ENCODE data around the gene SLC25A52. TPM values are rescaled to one million over a fixed set of nuclear protein-coding genes. Genes with fewer than 3 reads are reported as not detected.

The SLC25A52 gene
- total and polyA plus RNA-seq, 9 of the 15 experiments (the other 6 are each of a cell fraction or from before 2014, with no cell fraction given): not detected

GRCh38 chr18:31776093-31776492 lies 15.4 kb upstream of the SLC25A52 start (continued):
- TF ChIP-seq ZNF609 (CRISPR knock-in tag; IDR thresholded peaks at IDR 0.05; ENCODE audit: borderline replicate concordance): no peak

- no peak overlapping the region for H3K9ac ChIP-seq (ENCODE audit: insufficient read depth in 1 of 2, low read depth in 2 of 2, low read length in 2 of 2)
- ChIA-PET CTCF (ENCODE audit: low intra/inter-chr PET ratio) (no interaction called here), POLR2A (no interaction called here)
- peaks cover 5 to 12% of the 10 kb centered on the region in 2 experiments for H3K27me3 ChIP-seq (ENCODE audit: control insufficient read depth in 2 of 2, insufficient read depth in 2 of 2, low read length in 2 of 2)
- no peaks in the 10 kb centered on the region for H3K4me1 ChIP-seq (replicated peaks in 1 of 2; ENCODE audit: control insufficient read depth in 2 of 2, insufficient read depth in 2 of 2, low read length in 2 of 2)
- intact Hi-C loops (cut with micrococcal nuclease): no loop called here
- H3K4me3 ChIP-seq: no peak overlapping the region
- in situ Hi-C loops (cut with MboI): no loop called here
- no peak overlapping the region for H3K27ac ChIP-seq (ENCODE audit: extremely low read depth, low read depth, low read length)
- peak; percentile 12; the same call in 1 of the 2 replicates for TF ChIP-seq RFX1 (IDR thresholded peaks at IDR 0.05)
- TF ChIP-seq SNIP1 (IDR thresholded peaks at IDR 0.05; ENCODE audit: low read depth): no peak
- H3K9me1 ChIP-seq (ENCODE audit: control insufficient read depth, insufficient read depth, low read length): no peaks in the 10 kb centered on the region
- no peak overlapping the region for H2AFZ ChIP-seq (ENCODE audit: low read depth, low read length)
- no peaks in the 10 kb centered on the region for H3K9me3 ChIP-seq (replicated peaks; ENCODE audit: control insufficient read depth, insufficient read depth, low read depth, low read length)
- H3K79me2 ChIP-seq (ENCODE audit: control insufficient read depth, insufficient read depth, low read length): no peaks in the 10 kb centered on the region
- 5% methylated on average over 5 of the region's 5 CpGs for WGBS (ENCODE audit: insufficient coverage, low coverage, missing lambda C conversion rate)
- ATAC-seq (peak; percentile 25; the same call in 1 of the 3 replicates), FAIRE-seq (no peak), DNase-seq (ENCODE audit: extremely low read depth in 1 of 4, low spot score in 3 of 4) (no peak)
- H4K20me1 ChIP-seq (replicated peaks; ENCODE audit: control insufficient read depth, insufficient read depth, low read length): no peaks in the 10 kb centered on the region
- no peak overlapping the region for H3K4me2 ChIP-seq (ENCODE audit: insufficient read depth, low read length)
- no TSS peak for BruUV-seq (replicated peaks)
- no peaks in the 10 kb centered on the region for H3K36me3 ChIP-seq (ENCODE audit: control insufficient read depth, insufficient read depth, low read length)
Observed at GRCh38 chr18:31774962-31775361, 14.3 kb upstream of the SLC25A52 start.

Data from K562 (cell line).